Stimulated activated naive CD8-positive, alpha-beta T cell treated with anti-CD3 and anti-CD28 coated beads, Interleukin-15, amount 100 ng/mL, for 72 hours (primary cell): ENCODE data around the gene CARMIL1.
"Not testable (repeated sequence)": the region's sequence is repeated elsewhere in the genome, so short reads cannot be mapped to it uniquely, and the experiment has no call there.

Experiments
- ATAC-seq: fragments of 150-1000 bp; cut with Tn5 transposase; 2 replicates; pipeline ENCODE4 v1.10.0; 2021; ENCODE audit warnings: mild to moderate bottlenecking, moderate library complexity
- DNase-seq, 2 donors: peaks; one replicate each; pipeline ENCODE4 v3.0.0; 2021 to 2022
- H3K27ac Mint-ChIP-seq, 2 donors: one replicate each; pipeline ENCODE4 v1.8.0; 2022; ENCODE audit warnings: mild to moderate bottlenecking in 2 of 2, mixed read lengths in 2 of 2, moderate library complexity in 2 of 2
- H3K27me3 Mint-ChIP-seq: one replicate; pipeline ENCODE4 v1.8.0; 2022; ENCODE audit warnings: mixed read lengths
- H3K4me1 Mint-ChIP-seq: one replicate; pipeline ENCODE4 v1.8.0; 2022; ENCODE audit warnings: mild to moderate bottlenecking, mixed read lengths
- H3K4me3 Mint-ChIP-seq, 2 donors: one replicate each; pipeline ENCODE4 v1.8.0; 2022; ENCODE audit warnings: mild to moderate bottlenecking in 2 of 2, mixed read lengths in 2 of 2, moderate library complexity in 1 of 2
- H3K9me3 Mint-ChIP-seq, 2 donors: one replicate each; pipeline ENCODE4 v1.8.0; 2022; ENCODE audit warnings: mixed read lengths in 2 of 2

The CARMIL1 gene

DNA sequence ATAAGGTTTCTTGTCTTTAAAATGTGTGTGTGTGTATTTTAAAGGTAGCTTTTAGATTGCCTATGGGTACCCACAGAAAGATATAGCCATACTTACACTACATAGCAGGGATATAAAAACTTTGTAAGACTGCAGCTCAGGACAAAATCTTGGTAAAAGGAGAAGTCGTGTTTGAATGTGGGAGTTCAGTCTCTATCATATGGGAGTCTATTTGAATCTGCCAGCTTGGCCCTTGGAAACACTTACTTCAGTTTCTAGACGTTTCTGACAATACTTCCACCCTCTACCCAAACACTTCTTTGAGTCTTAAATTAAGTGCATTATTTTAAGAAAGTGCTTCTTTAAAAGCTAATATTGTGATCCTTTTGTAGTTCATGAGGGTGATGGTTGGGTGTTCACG lies 155.7 kb downstream of the CARMIL1 start:
- Mint-ChIP-seq H3K9me3 (no peaks in the 10 kb centered on the region), H3K4me1 (peaks cover 5% of the 10 kb centered on the region), H3K27ac (no peak overlapping the region), H3K4me3 (no peak overlapping the region), H3K27me3 (no peaks in the 10 kb centered on the region)
- DNase-seq, result no peak
- ATAC-seq, result no peak

DNA sequence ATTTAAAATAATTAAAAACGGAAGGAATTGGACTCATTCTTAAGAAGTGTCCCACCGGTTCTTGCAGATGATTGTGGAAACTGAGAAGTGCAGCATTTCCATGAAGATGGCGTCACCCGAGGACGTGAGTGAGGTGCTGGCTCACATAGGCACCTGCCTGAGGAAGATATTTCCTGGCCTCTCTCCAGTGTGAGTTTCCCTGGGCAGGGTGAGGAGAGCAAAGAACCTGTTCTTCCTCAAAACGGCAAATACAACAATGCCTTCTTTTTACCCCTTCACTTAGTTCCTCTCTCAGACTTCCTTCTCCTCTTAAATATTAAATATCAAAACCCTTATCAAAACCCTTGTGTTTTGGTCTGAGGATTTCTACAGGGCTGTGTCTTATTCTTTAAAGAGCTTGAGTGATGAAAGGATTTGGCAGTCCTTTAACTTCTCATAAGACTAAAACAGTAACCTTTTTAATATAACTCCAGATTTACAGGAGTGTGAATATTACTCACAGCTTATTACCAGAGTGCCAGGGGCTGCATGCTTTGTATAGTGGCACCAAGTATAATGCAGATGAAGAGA lies 156.3 kb downstream of the CARMIL1 start:
- Mint-ChIP-seq H3K27ac (no peak overlapping the region), H3K4me3 (no peak overlapping the region), H3K27me3 (no peaks in the 10 kb centered on the region), H3K4me1 (peaks cover 5% of the 10 kb centered on the region), H3K9me3 (no peaks in the 10 kb centered on the region)
- DNase-seq (no peak), ATAC-seq (no peak)

DNA sequence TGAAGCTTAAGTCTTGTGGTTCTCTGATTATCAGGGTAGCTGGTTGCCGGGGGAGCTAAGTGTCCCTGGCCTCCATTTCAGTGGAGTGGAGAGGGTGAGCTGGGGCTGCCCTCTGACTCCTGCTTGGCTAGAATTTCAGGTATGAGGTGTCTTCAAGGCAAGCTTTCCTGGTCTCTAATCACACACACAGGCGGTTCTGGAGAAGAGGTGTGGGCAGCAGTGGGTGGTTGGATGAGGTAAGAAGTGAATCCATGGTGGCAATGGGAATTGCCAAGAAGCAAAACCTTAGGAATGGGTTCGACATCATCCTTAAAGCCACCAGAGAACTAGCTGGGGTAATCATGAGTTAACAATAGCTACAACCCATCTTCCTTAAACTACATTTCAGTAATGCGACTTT lies 157.6 kb downstream of the CARMIL1 start:
- Mint-ChIP-seq H3K27me3 (no peaks in the 10 kb centered on the region), H3K4me3 (no peak overlapping the region), H3K27ac (no peak overlapping the region), H3K4me1 (peaks cover 10% of the 10 kb centered on the region), H3K9me3 (no peaks in the 10 kb centered on the region)
- no peak for ATAC-seq
- DNase-seq, result no peak

DNA sequence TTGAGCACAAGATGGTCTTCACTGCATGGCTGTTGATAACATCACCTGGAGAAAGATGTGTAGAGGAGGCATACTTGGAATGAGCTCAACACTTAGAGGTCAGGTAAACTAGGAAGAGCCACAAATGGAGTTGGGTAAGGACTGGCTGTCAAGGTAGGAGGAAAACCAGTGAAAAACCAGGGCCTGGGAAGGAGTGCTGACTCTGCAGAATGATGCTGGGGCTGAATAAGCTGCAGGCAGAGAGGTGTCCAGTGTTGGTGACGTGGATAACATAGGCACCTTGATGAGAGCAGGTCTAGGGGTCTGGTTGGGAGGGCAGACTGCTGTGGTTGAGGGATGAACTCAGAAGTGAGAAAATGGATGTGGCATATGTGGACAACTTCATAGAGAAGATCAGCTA lies 160.2 kb downstream of the CARMIL1 start:
- Mint-ChIP-seq H3K4me3 (no peak overlapping the region), H3K27me3 (no peaks in the 10 kb centered on the region), H3K27ac (no peak overlapping the region), H3K4me1 (peaks cover 18% of the 10 kb centered on the region), H3K9me3 (no peaks in the 10 kb centered on the region)
- DNase-seq (no peak), ATAC-seq (no peak)

DNA sequence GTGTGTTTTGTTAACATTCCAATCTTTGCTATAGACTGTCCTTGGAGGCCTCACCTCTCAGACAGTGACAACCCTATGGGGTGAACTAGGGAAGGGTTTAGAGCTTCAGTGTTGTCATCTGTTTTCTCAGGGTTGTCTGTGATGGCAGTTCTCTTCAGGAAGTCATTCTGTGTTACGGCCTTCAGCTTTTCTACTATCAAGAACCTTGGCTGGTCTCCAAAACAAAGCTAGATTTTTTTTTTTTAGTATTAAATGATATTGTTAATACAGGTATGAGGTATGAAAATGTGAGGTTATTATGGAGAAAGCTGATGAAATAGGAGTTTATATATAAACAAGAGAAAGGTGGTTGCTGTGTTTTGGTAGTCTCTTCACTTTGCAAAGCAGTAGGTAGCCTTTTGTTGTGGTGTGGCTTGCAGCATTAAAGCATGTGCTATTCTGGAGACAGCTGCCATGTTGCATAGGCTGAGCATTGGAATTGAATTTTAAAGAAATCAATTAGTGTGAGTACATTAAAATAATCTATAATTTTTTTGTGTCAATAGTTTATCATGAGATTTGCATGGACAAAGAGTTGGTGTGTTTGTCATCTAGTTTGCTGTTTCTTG lies 162.6 kb downstream of the CARMIL1 start:
- ATAC-seq (no peak), DNase-seq (no peak)
- H3K4me3 Mint-ChIP-seq, result peak overlapping the region; percentile 14 to 36
- H3K9me3 Mint-ChIP-seq, result peaks cover 5 to 10% of the 10 kb centered on the region in 2 donors
- H3K4me1 Mint-ChIP-seq, result peaks cover 23% of the 10 kb centered on the region
- peak overlapping the region; percentile 67 to 93 for H3K27ac Mint-ChIP-seq
- H3K27me3 Mint-ChIP-seq, result no peaks in the 10 kb centered on the region

DNA sequence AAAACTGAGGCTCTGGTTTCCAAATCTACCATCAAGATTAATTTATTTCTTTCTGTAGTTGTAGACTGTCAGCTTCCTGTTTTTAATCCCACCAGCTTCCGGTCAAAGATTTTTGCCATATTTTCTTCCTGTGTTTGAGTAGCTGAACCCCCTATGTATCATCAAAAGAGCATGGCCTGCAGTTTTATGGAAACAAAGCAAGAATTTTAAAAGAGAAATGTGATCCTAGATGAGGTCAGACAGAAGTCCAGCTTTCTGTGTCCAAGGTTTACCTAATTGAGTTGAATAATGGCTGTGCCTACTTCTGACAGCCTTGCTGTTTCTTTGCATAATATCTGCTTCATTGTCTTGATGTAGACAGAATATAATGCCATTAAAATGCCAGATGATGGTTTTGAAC lies 163.7 kb downstream of the CARMIL1 start:
- peaks cover 34% of the 10 kb centered on the region for H3K4me1 Mint-ChIP-seq
- H3K27ac Mint-ChIP-seq, result no peak overlapping the region
- no peaks in the 10 kb centered on the region for H3K27me3 Mint-ChIP-seq
- no peak for ATAC-seq
- DNase-seq, result no peak
- H3K9me3 Mint-ChIP-seq, result peaks cover 5 to 12% of the 10 kb centered on the region in 2 donors
- peak overlapping the region in 1 of 2 donors; percentile 38 for H3K4me3 Mint-ChIP-seq

DNA sequence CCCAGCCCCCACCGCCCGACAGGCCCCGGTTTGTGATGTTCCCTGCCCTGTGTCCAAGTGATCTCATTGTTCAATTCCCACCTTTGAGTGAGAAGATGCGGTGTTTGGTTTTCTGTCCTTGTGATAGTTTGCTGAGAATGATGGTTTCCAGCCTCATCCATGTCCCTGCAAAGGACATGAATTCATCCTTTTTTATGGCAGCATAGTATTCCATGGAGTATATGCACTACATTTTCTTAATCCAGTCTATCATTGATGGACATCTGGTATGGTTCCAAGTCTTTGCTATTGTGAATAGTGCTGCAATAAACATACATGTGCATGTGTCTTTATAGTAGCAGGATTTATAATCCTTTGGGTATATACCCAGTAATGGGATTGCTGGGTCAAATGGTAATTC lies 165.3 kb downstream of the CARMIL1 start:
- not testable (repeated sequence) for H3K27ac Mint-ChIP-seq, DNase-seq, H3K27me3 Mint-ChIP-seq, ATAC-seq, H3K4me3 Mint-ChIP-seq
- peaks cover 43% of the 10 kb centered on the region for H3K4me1 Mint-ChIP-seq
- peaks cover 5 to 12% of the 10 kb centered on the region in 2 donors for H3K9me3 Mint-ChIP-seq

DNA sequence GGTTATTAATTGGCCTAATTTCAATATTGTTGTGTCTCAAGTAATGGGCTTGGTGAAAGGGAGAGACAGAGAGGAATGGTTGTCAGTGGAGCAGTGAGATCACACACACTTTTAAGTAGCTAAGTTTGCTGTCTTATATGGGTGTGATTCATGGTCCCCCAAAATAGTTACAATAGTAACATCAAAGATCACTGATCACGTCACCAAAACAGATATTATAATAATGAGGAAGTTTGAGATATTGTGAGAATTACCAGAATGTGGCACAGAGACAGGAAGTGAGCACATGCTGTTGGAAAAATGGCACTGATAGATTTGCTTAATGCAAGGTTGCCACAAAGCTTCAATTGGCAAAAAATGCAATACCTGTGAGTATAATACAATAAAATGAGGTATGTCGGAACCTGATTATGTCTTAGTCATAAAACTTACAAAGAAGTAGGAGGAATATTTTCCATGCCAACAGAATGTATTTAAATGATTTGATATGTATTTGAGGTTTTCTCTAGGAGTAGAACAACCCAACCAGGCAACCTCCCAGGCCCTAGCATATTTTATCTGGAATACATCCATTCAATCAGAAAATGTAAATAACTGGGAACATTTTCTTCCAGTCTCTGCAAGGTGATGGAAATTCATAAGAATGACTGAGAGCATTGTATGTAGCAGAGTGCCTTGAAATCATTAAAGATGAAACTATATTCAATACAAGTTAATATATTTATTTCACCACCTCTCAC lies 167.8 kb downstream of the CARMIL1 start:
- Mint-ChIP-seq H3K27me3 (no peaks in the 10 kb centered on the region), H3K27ac (no peak overlapping the region), H3K4me3 (no peak overlapping the region), H3K9me3 (peaks cover 5 to 12% of the 10 kb centered on the region in 2 donors), H3K4me1 (peaks cover 36% of the 10 kb centered on the region)
- ATAC-seq (no peak), DNase-seq (no peak)

DNA sequence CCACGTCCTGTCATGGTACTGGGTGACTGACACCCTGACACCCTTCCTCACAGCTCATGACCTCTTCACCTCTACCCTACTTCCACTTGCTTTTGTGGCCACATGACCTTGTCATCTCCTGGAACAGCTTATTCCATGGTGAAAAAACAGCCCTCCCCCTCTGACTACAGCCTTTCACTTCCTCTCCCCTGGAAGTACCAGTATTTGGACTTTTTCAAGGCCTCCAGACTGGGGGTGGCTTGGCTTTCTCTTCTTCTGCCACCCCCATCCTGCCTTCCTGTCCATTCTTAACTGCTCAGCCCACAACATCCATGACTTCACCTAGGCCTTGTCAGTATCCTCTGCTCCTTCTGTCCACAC lies 168.4 kb downstream of the CARMIL1 start:
- Mint-ChIP-seq H3K4me1 (peaks cover 30% of the 10 kb centered on the region), H3K27ac (no peak overlapping the region), H3K9me3 (peaks cover 5 to 12% of the 10 kb centered on the region in 2 donors), H3K4me3 (no peak overlapping the region), H3K27me3 (no peaks in the 10 kb centered on the region)
- DNase-seq (no peak), ATAC-seq (peak; percentile 43)

DNA sequence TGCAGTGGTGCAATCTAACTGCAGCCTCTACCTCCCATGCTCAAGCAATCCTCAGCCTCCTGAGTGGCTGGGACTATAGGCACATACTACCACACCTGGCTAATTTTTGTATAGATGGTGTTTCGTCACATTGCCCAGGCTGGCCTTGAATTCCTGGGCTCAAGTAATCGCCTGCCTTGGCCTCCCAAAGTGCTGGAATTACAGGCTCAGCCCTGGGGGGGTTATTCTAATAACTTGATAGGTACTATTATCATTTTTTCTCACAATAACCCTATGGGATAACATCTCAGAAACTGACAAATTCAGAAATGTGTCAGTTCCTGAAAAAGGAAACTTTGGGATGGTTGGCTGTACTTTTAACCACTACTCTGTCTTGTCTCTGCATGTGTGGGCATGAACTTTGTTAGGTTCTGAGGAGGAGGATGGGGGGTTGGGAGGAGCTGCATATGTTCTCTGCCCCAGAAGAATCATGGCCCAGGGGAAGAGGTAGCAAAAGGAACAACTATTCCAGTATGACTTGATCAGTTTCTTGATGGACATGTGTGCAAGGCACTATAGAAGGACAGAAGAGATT lies 169.9 kb downstream of the CARMIL1 start:
- ATAC-seq, result no peak

DNA sequence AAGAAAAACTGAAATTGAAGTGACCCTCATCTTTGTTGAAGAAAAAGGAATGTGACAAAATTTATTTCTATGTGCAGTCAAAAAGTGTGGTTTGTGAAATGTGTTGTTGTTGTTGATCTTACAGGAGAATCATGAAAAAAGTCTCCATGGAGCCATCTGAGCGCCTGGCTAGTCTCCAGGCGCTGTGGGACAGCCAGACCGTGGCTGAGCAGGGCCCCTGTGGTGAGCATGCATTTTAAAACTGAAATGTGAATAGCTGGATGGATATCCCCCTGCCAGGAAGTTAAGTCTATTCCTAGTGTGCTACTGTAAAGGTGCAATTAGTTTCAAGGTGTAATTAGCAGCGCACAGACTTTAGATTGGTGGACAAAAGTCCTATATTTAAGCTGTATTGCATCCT lies 170.6 kb downstream of the CARMIL1 start:
- no peak overlapping the region for H3K4me3 Mint-ChIP-seq
- H3K9me3 Mint-ChIP-seq, result peaks cover 5 to 12% of the 10 kb centered on the region in 2 donors
- peaks cover 25% of the 10 kb centered on the region for H3K4me1 Mint-ChIP-seq
- DNase-seq (no peak), ATAC-seq (no peak)
- H3K27me3 Mint-ChIP-seq, result no peaks in the 10 kb centered on the region
- no peak overlapping the region for H3K27ac Mint-ChIP-seq

More for the DNA sequence above, 169.9 kb downstream of the CARMIL1 start:
- Mint-ChIP-seq H3K4me1 (peaks cover 25% of the 10 kb centered on the region), H3K9me3 (peaks cover 5 to 12% of the 10 kb centered on the region in 2 donors), H3K27ac (no peak overlapping the region), H3K27me3 (no peaks in the 10 kb centered on the region), H3K4me3 (no peak overlapping the region)
- no peak for DNase-seq

DNA sequence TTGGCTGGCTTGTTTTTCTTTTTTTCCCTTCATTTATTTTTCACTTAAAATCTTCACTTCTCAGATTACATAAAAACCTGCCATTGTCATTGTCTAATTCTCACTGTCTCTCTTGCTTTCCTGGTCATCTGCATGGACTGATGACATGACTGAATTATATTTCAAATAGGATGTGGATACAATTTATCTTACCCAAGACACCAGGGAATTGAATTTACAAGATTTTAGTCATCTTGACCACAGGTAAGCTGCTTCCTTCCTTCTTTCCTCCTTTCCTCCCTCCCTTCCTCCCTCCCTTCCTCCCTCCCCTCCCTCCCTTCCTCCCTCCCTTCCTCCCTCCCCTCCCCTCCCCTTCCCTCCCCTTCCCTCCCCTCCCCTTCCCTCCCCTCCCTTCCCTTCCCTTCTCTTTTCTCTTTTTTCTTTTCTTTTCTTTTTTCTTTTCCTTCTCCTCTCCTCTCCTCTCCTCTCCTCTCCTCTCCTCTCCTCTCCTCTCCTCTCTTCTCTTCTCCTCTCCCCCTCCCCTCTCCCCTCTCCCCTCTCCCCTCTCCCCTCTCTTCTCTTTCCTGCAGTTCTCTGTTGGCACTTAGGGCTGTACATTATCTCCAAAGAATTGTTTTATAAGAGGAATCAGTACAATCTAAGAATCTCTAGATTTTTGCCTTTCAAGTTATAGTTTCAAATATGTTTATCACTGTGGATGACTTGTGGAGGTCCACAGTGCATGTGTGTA lies 171.5 kb downstream of the CARMIL1 start:
- Mint-ChIP-seq H3K4me3 (no peak overlapping the region), H3K4me1 (peaks cover 25% of the 10 kb centered on the region), H3K27me3 (no peaks in the 10 kb centered on the region), H3K27ac (peak overlapping the region in 1 of 2 donors; percentile 29), H3K9me3 (peaks cover 0 to 12% of the 10 kb centered on the region in 2 donors)
- no peak for DNase-seq
- ATAC-seq, result no peak

DNA sequence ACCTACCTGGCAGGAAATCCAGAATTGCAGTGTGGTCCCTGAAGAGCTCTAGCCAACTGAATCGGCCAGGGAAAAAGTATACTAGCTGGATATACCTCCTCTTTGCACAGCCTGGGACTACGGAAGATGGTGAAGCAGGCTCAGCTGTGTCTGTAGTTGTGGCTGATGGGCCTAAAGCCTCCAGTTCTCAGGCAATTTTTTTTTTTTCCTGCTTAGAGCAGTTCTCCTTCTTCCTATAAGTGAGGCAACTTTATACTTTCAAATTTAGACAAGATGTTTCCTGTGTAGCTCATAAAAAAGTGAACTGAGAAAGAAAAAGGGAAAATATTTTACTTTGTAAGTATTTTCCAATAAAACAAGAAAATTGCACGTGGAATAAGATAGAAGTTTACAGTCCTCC lies 172.9 kb downstream of the CARMIL1 start:
- DNase-seq, result no peak
- H3K4me1 Mint-ChIP-seq, result peaks cover 18% of the 10 kb centered on the region
- no peaks in the 10 kb centered on the region for H3K9me3 Mint-ChIP-seq
- no peak overlapping the region for H3K4me3 Mint-ChIP-seq
- no peaks in the 10 kb centered on the region for H3K27me3 Mint-ChIP-seq
- ATAC-seq, result no peak
- H3K27ac Mint-ChIP-seq, result no peak overlapping the region

DNA sequence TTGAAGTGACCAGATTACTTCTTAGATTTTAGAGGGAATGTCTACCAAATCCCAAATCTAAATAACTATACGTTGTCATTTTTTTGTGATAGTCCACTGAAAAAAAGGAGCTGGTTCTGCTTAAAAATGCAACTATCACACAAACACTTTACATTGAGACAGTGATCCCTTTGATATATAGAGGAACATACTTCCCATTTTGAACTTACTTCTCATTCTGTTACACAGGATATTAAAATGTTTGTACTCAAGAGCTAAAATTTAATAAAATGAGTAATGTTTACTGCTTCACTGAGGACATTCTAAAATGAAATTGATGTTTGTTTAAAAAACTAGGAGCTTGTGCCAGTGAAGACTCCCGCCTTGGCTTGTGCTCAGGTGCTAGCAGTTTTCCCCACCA lies 174.1 kb downstream of the CARMIL1 start:
- Mint-ChIP-seq H3K4me3 (no peak overlapping the region), H3K27me3 (no peaks in the 10 kb centered on the region), H3K27ac (no peak overlapping the region), H3K4me1 (peaks cover 5% of the 10 kb centered on the region), H3K9me3 (no peaks in the 10 kb centered on the region)
- DNase-seq, result no peak
- ATAC-seq, result no peak

DNA sequence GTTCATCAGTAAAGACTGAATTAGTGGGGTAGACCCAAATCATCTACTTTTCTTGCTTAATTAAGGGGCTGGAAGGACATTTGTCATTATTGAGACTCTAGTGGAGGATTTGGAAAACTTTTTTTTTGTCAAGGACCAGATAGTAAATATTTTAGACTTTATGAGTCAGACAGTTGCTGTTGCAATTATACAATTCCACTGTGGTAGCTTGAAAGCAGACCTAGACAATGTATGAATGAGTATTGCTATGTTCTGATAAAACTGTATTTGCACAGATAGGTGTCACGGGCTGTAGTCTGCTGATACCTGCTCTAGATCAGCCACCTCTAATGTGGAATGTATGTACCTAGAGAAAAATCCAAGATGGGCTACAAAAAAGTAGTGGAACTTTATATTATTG lies 175.0 kb downstream of the CARMIL1 start:
- Mint-ChIP-seq H3K4me3 (no peak overlapping the region), H3K4me1 (peaks cover 2% of the 10 kb centered on the region), H3K9me3 (no peaks in the 10 kb centered on the region), H3K27ac (no peak overlapping the region), H3K27me3 (no peaks in the 10 kb centered on the region)
- DNase-seq (no peak), ATAC-seq (no peak)
